GM06990 (cell line): ENCODE data around the gene CTNNAL1.

Source experiments
- DNase-seq: peaks from one replicate; pipeline ENCODE4 v3.0.0-alpha.2; 2011; ENCODE audit not compliant: insufficient read length; ENCODE audit errors: extremely low read depth
- H3K27me3 ChIP-seq: replicated peaks from 2 replicates; pipeline ENCODE4 v1.6.0; 2011; ENCODE audit warnings: low read length; ENCODE audit not compliant: control insufficient read depth, insufficient read depth
- H3K36me3 ChIP-seq: 2 replicates; pipeline ENCODE4 v1.5.1; 2011; ENCODE audit warnings: low read length; ENCODE audit not compliant: control insufficient read depth, insufficient read depth
- H3K4me3 ChIP-seq: replicated peaks from 2 replicates; pipeline ENCODE4 v1.5.1; 2011; ENCODE audit warnings: low read depth, mild to moderate bottlenecking, control low read depth, low read length
- TF ChIP-seq, protein P1 (sequence below): IDR thresholded peaks from 2 replicates; pipeline ENCODE4 v1.5.1; 2011; ENCODE audit warnings: low read length, control low read depth, mild to moderate bottlenecking, inconsistent platforms; ENCODE audit not compliant: insufficient read depth, poor library complexity, severe bottlenecking

Gene CTNNAL1

DNA sequence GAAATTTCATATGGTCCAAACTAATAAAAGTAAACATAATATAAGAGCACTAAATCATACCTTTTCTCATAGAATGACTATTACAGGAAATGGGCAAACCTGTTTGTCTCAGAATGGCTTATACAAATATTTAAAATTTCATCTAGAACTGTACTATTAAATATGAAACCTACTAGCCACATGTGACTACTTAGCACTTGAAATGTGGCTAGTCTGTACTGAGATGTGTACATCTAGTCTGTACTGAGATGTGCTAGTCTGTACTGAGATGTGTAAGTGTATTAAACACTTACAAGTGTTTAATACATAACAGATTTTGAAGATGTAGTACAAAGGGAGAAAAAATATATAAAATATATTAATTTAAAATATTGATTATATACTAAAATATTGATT, 56.7 kb downstream of the CTNNAL1 start:
- TF ChIP-seq, protein P1, sequence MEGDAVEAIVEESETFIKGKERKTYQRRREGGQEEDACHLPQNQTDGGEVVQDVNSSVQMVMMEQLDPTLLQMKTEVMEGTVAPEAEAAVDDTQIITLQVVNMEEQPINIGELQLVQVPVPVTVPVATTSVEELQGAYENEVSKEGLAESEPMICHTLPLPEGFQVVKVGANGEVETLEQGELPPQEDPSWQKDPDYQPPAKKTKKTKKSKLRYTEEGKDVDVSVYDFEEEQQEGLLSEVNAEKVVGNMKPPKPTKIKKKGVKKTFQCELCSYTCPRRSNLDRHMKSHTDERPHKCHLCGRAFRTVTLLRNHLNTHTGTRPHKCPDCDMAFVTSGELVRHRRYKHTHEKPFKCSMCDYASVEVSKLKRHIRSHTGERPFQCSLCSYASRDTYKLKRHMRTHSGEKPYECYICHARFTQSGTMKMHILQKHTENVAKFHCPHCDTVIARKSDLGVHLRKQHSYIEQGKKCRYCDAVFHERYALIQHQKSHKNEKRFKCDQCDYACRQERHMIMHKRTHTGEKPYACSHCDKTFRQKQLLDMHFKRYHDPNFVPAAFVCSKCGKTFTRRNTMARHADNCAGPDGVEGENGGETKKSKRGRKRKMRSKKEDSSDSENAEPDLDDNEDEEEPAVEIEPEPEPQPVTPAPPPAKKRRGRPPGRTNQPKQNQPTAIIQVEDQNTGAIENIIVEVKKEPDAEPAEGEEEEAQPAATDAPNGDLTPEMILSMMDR = no peak
- no peak for DNase-seq
- H3K27me3 ChIP-seq = no peaks in the 10 kb centered on the region
- H3K4me3 ChIP-seq = no peak overlapping the region
- no peaks in the 10 kb centered on the region for H3K36me3 ChIP-seq

- no peak overlapping the region for H3K4me3 ChIP-seq
- TF ChIP-seq, protein P1 = no peak
- no peaks in the 10 kb centered on the region for H3K36me3 ChIP-seq
- no peak for DNase-seq
- H3K27me3 ChIP-seq = no peaks in the 10 kb centered on the region
Measured at GRCh38 chr9:108956022-108956630, 57.2 kb downstream of the CTNNAL1 start.

- H3K4me3 ChIP-seq = no peak overlapping the region
- DNase-seq = no peak
- H3K27me3 ChIP-seq = no peaks in the 10 kb centered on the region
- TF ChIP-seq, protein P1 = peak; percentile 52
- H3K36me3 ChIP-seq = no peaks in the 10 kb centered on the region
Measured at GRCh38 chr9:108953983-108954574, 59.2 kb downstream of the CTNNAL1 start.

GRCh38 chr9:108951578-108951977, 61.7 kb downstream of the CTNNAL1 start:
- Histone ChIP-seq H3K4me3 (no peak overlapping the region), H3K36me3 (no peaks in the 10 kb centered on the region), H3K27me3 (no peaks in the 10 kb centered on the region)
- TF ChIP-seq, protein P1 = no peak
- DNase-seq = no peak

DNA sequence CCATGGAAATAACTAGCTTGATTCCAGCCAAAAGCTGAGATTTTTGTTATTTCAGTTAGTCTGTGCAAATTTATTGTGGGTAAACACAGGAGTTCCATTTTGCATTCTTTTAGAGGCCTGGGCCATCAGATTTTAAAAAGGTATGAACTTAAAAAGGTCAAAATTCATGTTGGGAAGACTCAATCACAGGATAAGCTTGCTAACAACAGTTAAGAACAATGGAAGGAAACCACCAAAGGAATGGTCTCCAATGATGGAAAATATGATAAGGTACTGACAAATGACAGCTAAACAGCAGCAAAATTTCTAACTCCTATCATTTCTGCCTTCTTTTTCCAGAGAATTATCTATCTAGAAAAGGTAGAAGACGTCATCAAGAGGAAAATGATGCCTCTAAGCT, 63.1 kb downstream of the CTNNAL1 start:
- Histone ChIP-seq H3K27me3 (no peaks in the 10 kb centered on the region), H3K36me3 (no peaks in the 10 kb centered on the region), H3K4me3 (no peak overlapping the region)
- TF ChIP-seq, protein P1 = no peak
- DNase-seq = no peak
